ENCODE measurements around the gene ASCC1.
"Not testable (repeated sequence)": the region's sequence is repeated elsewhere in the genome, so short reads cannot be mapped to it uniquely, and the experiment has no call there.

The ASCC1 gene

DNA sequence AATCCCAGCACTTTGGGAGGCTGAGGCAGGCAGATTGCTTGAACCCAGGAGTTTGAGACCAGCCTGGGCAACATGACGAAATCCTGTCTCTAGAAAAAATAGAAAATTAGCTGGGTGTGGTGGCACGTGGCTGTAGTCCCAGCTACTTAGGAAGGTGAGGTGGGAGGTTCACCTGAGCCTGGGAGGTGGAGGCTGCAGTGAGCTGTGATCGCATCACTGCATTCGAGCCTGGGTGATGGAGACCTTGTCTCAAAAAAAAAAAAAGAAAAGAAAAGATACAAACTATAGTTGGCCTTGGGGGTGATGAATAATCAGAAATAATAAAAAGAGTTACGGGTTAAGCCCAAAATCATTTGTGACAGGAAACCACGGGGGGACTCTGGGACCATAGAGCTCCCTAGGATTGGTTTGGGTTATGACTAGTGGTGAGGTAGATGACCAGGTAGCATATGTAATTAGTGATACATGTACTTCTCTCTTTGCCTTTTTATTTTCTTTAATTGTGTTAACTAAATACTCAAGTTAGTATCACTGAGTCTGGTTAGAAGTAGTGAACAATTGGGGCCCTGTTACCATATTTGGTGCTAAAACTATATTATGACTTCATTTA lies 10.4 kb upstream of the ASCC1 start:
- TF ChIP-seq, protein P1, sequence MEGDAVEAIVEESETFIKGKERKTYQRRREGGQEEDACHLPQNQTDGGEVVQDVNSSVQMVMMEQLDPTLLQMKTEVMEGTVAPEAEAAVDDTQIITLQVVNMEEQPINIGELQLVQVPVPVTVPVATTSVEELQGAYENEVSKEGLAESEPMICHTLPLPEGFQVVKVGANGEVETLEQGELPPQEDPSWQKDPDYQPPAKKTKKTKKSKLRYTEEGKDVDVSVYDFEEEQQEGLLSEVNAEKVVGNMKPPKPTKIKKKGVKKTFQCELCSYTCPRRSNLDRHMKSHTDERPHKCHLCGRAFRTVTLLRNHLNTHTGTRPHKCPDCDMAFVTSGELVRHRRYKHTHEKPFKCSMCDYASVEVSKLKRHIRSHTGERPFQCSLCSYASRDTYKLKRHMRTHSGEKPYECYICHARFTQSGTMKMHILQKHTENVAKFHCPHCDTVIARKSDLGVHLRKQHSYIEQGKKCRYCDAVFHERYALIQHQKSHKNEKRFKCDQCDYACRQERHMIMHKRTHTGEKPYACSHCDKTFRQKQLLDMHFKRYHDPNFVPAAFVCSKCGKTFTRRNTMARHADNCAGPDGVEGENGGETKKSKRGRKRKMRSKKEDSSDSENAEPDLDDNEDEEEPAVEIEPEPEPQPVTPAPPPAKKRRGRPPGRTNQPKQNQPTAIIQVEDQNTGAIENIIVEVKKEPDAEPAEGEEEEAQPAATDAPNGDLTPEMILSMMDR (conservative IDR thresholded peaks at IDR 0.05), result no peak
- no peak for TF ChIP-seq ZFX (IDR thresholded peaks at IDR 0.05)
- H3K27ac ChIP-seq, result no peak overlapping the region

DNA sequence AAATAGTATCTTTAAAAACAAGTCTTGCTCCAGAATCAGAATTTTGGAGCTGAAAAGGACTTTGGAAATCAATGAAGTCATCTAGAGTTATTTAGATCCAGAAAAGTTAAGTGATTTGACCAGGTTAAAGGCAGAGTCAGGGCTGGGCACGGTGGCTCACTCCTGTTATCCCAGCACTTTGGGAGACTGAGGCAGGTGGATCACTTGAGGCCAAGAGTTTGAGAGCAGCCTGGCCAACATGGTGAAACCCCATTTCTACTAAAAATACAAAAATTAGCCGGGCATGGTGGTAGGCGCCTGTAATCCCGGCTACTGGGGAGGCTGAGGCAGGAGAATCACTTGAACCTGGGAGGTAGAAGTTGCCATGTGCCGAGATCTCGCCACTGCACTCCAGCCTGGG lies 8.1 kb upstream of the ASCC1 start:
- H3K27ac ChIP-seq, result not testable (repeated sequence)

DNA sequence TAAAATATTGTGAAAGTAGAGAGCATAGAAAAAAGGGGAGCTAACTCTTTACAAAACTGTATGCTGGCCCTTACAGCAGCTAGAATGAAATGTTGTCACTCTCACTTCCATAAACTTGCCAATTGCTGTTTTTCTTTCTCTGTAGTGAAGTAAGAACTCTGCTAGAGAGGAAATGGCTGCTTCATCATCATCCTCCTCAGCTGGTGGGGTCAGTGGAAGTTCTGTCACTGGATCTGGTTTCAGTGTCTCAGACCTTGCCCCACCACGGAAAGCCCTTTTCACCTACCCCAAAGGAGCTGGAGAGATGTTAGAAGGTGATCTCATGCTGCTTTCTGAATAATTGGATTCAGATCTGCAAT lies 7.6 kb upstream of the ASCC1 start:
- no peak for TF ChIP-seq ZFX (IDR thresholded peaks at IDR 0.05)
- TF ChIP-seq, protein P1 (conservative IDR thresholded peaks at IDR 0.05), result no peak
- H3K27ac ChIP-seq, result no peak overlapping the region

DNA sequence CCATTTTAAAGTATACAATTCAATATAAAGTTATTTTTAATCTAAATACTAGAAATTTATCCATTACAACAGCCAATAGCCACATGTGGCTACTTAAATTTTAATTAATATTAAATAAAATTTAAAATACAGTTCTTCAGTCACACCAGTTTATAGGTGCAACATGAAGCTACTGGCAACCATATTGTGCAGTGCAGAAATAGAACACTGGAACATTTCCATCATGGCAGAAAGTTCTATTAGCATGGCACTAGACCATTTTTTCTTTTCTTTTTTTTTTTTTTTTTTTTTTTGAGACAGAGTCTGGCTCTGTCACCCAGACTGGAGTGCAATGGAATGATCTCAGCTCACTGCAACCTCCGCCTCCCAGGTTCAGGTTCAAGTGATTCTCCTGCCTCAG lies 5.2 kb upstream of the ASCC1 start:
- TF ChIP-seq, protein P1 (conservative IDR thresholded peaks at IDR 0.05), result no peak
- no peak for TF ChIP-seq ZFX (IDR thresholded peaks at IDR 0.05)
- H3K27ac ChIP-seq, result no peak overlapping the region

- no peak overlapping the region for H3K27ac ChIP-seq
- TF ChIP-seq ZFX (IDR thresholded peaks at IDR 0.05), result no peak
- TF ChIP-seq, protein P1 (conservative IDR thresholded peaks at IDR 0.05), result no peak
These were observed 4.6 kb upstream of the ASCC1 start for GRCh38 chr10:72220637-72221036.

DNA sequence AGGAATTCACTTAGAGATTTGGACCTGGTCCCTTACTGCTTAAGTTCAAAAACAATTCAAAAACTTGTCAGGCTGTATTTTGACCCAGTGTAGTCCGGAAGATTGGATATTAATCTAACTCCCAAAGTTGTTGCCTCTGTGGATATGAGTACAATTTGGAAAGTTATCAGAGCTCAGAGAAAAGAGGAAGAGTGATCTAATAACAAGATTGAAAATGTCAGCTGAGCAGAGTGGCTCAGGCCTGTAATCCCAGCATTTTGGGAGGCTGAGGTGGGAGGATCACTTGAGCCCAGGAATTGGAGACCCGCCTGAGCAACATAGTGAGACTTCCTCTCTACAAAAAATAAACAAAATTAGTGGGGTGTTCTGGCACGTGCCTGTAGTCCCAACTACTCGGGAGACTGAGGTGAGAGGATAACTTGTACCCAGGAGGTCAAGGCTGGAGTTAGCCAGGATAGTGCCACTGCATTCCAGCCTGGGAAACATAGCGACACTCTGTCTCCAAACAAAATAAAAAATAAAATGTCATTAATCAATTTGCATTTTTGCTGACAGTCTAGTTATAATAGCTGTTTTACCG lies 3.2 kb upstream of the ASCC1 start:
- H3K27ac ChIP-seq, result no peak overlapping the region
- no peak for TF ChIP-seq ZFX (IDR thresholded peaks at IDR 0.05)
- TF ChIP-seq, protein P1 (conservative IDR thresholded peaks at IDR 0.05), result no peak

GRCh38 chr10:72218726-72219125 lies 2.6 kb upstream of the ASCC1 start:
- H3K27ac ChIP-seq, result no peak overlapping the region
- no peak for TF ChIP-seq ZFX (IDR thresholded peaks at IDR 0.05)
- TF ChIP-seq, protein P1 (conservative IDR thresholded peaks at IDR 0.05), result no peak

DNA sequence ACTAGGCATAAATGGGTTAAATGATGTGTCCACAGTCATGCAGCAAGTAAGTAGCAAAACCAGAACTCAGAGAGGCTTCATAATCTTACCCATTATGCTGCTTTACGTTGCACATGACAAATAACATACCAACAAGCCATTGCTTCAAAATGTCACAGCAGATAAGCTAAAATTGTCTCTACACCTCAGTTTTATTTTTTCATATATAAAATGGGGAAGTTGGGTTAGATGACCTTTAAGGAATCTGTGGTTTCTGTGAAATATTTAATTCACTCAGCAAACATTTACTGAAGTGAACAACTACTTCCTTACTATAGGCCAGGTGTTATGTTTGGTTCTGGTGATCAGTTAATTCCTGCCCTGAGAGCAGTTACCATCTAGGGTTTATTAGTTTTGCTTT lies 2.2 kb upstream of the ASCC1 start:
- TF ChIP-seq, protein P1 (conservative IDR thresholded peaks at IDR 0.05), result no peak
- no peak for TF ChIP-seq ZFX (IDR thresholded peaks at IDR 0.05)
- no peak overlapping the region for H3K27ac ChIP-seq

GRCh38 chr10:72211832-72212231 lies 4.2 kb downstream of the ASCC1 start:
- not testable (repeated sequence) for H3K27ac ChIP-seq

DNA sequence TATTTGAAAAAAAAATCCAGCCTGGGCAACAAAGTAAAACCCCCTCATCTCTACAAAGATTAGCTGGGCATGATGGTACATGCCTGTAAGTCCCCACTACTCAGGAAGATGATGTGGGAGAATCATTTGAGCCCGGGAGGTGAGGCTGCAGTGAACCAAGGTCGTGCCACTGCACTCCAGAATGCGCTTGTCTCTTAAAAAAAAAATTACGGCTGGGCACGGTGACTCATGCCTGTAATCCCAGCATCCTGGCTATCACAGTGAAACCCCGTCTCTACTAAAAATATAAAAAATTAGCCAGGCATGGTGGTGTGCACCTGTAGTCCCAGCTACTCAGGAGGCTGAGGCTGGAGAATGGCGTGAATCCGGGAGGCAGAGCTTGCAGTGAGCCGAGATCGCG lies 4.7 kb downstream of the ASCC1 start:
- H3K27ac ChIP-seq, result not testable (repeated sequence)

- H3K27ac ChIP-seq, result not testable (repeated sequence)
These were observed 7.5 kb downstream of the ASCC1 start for GRCh38 chr10:72208526-72208925.
